LNCAP (cell line): ENCODE data around the gene TMEM272.
A peak's percentile ranks its signal among the peaks of the same experiment; 100 is the strongest.

Experiments
- CTCF ChIP-seq: fragments of 450-650 bp; IDR thresholded peaks from 2 replicates; pipeline ENCODE4 v1.5.1; 2017; ENCODE audit warnings: mild to moderate bottlenecking

The TMEM272 gene

GRCh38 chr13:51844862-51845573 is at the start of gene TMEM272:
TMEM272 (minus strand) TSS chr13:51845177; CDS start chr13:51838530, 6,647 bp downstream.
- peak; percentile 74 for TF ChIP-seq CTCF

DNA sequence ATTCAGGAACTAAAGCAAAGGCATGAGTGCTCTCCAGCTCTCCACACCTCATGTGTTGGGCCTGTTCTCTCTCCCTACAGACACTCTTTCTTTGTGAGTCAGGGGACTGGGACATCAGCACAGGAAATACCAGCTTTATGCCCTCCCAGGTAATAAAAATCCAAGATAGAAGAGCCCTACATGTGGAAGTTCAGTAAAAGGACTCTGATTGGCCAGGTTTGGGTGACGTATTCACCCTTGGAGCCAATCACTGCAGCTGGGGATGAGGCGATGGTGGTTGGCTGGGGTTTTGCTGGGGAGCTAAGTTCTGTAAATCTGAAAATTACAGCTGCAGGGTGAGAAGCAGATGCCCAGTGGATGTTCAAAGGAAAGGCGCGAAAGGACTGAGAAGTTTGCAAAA is 49.3 kb upstream of the TMEM272 start:
- TF ChIP-seq CTCF: no peak

DNA sequence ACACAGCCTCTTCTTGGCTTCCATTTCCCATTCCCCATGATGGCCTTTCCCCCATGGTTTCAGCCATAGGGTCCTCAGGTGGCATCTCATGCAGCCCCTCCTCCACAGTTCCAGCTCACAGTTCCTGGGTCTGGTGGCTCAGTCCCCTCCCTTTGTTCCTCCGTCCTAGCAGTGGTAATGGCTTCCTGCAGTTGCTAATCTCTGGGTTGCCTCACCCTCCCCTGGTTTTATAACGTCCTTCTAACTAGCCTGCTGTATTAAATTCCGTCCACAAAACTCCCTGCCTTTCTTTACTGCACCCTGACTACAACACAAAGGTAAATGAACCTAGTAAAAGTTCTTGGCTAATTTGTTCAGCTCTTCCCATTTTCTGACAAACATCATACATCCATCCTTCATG is 47.7 kb upstream of the TMEM272 start:
- no peak for TF ChIP-seq CTCF

GRCh38 chr13:51887468-51887867 is 42.5 kb upstream of the TMEM272 start:
- TF ChIP-seq CTCF: no peak

DNA sequence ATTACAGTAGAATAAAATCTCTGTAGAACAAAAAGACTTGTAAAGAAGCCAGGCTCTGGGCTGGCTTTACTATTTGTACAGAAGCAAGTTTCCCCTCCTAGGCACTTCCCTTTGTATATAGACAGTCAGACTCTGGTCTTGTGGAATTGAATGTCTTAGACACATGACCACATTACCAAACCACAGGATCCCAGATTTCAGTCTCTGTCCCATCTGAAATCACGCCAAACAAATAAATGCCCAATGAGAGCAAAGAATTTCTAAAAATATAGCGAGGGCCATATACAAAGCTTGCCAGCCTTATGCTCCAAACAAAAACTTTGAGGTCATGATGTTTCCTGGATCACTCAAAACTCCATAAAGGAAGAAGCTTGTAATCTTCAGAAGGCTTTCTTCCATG is 40.7 kb upstream of the TMEM272 start:
- TF ChIP-seq CTCF: no peak

DNA sequence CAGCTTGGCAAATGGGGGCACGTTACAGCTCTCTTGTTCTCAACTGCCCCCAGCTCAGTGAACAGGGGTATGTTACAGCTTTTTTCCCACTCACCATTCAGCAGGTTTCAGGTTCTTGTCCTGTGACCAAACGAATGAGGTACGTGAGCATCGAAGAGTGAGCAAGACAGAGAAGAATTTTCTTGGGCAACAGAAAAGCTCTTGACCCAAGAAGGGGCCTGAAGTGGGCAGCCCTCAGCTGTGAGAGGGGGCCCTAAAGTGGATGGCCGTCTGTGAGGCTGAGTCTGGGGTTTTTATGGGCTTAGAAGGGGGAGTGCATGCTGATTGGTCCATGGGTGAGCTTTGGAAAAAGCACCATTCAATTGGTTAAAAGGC is 38.2 kb upstream of the TMEM272 start:
- TF ChIP-seq CTCF: no peak

GRCh38 chr13:51882570-51883225 is 37.7 kb upstream of the TMEM272 start:
- no peak for TF ChIP-seq CTCF
